Lung microvascular endothelial cell (primary cell): ENCODE results near the gene AJM1. TPM values are rescaled to one million over a fixed set of nuclear protein-coding genes. Genes with fewer than 3 reads are reported as not detected.

Experiments used
- DNase-seq, 2 donors: peaks; one replicate each; pipeline versions ENCODE4 v3.0.0 to v3.0.0-alpha.2; 2010; ENCODE audit warnings: low read depth in 2 of 2
- total RNA-seq: library from RNA; depleted of rRNA; stranded (reverse); fragments of >200 nt; gene quantifications from 2 replicates; pipeline ENCODE4 v1.2.1, GENCODE V29; 2014

The AJM1 gene
- total RNA-seq, 1 donor from 2014 or later, result 1.4 TPM

DNA sequence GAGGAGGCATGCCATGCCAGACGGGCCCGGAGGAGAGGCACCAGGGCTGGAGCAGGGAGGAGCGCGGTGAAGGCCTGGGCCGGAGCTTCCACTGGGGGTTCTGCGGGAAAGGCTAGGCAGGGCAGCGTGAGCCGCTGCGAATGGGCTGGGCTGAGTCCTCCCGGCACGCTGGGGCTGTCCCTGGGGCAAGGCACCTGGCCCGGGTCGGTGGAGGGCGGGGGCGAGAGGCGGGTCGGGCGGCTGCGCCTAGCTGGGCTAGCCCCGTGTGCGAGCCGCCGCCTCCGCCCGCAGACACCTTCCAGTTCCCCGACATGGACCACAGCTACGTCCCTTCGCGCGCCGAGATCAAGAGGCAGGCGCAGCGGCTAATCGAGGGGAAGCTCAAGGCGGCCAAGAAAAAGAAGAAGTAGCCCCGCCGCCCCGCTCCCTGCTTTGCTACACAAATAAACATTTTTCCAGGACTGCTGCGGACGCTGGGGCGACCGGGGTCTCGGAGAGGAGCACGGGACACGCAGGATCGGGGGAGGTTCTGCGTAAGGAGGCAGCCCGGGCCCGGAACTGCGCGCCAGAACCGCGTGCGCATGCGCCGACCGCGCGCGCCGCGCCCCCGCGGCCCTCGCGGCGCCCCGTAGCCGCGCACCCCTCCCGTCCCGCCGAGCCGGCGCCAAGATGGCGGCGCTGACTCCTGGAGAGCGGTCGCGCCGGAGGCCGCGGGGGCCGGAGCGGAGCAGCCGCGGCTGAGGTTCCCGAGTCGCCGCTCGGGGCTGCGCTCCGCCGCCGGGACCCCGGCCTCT, 34.8 kb upstream of the AJM1 start, which contains the start of gene RABL6:
RABL6 (plus strand) TSS at position 668 of the 794 bp plus-strand sequence. CDS start 249 bp downstream, outside the sequence.
- peak; percentile 80 to 82 for DNase-seq

DNA sequence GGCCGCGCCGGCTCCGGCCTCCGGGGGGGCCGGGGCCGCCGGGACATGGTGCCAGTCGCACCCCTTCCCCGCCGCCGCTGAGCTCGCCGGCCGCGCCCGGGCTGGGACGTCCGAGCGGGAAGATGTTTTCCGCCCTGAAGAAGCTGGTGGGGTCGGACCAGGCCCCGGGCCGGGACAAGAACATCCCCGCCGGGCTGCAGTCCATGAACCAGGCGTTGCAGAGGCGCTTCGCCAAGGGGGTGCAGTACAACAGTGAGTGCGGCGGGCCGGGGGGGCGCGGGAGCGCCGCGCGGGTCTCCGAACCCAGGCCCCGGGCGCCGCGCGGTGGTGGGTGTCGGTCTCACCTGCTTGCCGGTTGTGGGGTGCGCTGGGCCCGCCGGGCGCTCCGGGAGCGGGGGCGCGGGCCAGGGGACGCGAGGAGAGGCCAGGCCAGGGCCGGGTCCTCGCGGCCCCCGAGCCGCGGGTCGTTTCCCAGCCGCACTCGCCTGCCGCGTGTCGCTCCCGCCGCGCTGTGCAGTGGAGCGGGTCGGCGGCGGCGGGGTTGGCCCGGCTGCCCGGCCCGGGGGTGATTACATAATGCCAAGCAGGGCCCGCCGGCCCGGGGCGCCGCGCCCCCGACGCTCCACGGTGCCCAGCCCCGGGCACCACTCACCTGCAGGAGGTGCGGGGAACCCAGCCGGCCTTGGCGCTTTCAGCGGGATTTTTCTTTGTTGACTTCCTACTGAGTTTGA, 34.0 kb upstream of the AJM1 start:
- peak; percentile 28 to 40 for DNase-seq

DNA sequence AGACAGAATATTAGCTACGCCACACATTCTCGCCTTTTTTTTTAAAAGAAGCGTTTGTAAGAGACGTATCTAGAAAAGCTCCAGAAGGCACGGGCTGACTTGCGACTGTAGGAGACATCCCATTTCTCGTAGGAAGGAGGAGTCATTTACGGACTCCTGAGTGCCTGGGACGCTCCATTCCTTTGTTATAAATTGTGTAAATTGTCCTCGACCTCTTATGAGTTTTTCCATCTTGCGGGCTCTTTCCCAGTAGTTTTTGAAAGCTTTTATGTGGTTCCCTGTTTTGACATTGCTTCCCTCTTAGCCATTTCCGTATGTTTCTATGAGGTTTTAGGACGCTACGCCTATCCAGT, 33.5 kb upstream of the AJM1 start:
- DNase-seq, result peak in 1 of 2 donors; percentile 43

DNA sequence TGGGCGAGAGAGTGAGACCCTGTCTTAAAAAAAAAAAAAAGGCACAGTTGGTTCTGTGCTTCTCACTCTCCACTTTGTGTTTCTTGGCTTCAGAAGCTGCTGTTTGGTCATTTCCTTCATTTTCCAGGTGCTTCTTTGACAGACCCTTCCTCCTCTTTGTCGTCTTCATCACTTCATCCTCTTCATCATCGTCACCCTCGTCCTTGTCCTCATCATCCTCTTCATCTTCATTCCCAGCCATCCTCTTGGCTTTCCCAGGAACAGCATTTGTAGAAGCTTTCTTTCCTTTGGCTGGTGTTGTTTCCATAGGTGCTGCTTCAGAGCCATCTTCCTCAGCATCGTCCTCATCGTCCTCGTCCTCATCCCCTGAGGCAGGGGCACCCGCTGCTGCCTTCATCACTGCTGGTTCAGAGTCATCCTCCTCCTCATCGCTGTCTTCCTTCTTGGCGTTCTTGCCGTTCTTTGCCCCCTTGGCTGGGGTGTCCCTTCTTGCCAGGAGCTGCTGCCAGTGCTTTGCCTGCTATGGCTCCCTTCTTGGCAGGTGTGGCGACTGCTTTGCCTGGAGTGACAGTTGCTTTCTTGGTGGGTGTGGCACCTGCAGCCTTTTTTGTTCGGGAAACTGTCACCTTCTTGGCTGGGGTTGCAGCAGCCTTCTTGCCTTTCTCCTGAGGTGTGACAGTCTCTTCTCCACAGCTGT, 27.4 kb upstream of the AJM1 start:
- no peak for DNase-seq

DNA sequence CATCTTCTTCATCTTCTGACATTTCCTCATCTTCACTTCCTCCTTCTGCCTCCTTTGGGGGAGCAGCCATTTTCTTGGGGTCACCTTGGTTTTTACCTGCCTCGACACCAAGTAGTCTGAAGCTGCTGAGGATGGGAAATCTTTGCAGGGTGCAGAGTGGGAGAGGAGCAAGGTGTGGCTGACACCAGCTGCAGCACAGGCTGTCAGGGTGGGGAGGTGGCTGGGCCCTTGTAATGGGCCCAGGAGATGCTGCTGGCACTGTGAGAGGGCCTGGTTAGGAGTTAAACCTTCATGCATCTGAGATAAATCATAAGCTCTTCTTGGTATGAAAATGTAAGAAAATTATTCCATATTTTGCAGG, 26.9 kb upstream of the AJM1 start:
- no peak for DNase-seq

DNA sequence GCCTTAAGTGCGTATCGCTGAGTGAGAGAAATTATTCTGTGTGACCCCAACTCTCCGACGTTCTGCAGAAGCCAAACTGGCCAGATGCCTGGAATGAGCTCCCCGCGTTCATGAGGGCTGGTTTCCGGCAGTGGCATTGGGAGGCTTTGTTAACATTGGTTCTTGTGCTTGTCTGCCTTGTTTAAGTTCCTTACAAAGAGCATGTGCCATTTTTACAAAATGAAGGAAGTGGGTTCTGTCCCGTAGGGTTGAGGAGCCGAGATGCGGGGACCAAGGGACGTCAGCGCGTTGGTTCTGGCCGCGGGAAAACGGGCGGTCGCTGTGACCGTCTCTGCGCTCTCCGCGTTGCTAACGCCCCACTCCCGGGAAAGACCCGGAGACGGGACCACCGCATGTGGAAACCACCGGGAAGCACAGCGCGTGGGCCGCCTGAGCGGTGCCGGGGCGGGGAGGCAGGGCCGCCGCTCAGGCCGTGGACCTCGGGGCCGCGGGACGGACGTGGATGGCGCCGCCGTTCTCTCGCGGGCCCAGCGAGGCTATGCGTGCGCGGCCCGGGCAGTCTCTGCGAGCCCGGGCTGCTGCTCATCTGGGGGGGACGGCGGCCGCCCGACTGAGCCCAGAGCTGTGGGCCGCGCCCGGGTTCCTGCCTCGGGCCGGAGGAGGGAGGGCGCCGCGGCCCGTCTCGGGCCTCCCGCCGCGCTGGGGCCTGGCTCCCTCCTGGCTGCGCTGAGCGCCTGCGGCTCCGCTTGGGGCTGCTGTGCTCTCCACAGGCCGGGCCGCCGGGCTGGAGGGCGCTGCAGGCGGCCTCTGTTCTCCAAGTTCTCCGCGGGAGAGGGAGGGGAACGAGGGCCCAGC, 21.1 kb upstream of the AJM1 start:
- DNase-seq, result peak; percentile 43 to 53

DNA sequence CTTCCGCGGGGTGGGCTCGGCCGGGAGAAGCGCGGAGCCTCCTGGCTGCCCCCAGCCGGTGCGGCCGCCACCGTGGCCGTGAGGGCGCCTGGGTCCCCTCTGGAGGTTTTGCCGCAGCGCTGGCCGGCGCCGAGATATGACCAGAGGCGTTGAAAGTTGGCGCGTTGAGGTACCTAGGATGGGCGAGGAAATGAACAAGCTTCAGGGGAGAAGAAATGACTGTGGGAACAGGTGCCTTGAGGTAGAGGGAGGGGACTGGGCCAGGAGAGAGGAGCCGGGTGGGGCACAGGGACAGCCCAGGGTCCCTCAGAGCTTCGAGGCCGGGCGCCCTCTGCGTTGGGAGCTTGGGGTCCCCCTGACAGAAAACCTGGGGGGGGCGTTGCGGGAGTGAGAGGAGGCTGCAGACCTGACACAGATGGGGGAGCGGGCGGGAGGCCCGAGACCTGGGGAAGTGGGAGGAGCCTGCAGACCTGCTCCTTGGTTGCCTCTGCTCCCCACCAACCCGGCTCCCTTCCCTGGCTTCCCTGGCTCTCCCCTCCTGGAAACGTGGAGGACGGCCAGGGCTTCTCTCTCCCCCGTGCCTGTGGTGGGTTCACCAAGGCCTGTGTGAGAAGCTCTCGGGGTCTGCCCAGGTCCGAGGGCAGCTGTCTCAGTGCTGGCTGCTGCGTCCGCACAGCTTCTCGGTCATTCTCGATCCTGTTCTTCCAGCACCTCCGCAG, 20.3 kb upstream of the AJM1 start:
- DNase-seq, result no peak

DNA sequence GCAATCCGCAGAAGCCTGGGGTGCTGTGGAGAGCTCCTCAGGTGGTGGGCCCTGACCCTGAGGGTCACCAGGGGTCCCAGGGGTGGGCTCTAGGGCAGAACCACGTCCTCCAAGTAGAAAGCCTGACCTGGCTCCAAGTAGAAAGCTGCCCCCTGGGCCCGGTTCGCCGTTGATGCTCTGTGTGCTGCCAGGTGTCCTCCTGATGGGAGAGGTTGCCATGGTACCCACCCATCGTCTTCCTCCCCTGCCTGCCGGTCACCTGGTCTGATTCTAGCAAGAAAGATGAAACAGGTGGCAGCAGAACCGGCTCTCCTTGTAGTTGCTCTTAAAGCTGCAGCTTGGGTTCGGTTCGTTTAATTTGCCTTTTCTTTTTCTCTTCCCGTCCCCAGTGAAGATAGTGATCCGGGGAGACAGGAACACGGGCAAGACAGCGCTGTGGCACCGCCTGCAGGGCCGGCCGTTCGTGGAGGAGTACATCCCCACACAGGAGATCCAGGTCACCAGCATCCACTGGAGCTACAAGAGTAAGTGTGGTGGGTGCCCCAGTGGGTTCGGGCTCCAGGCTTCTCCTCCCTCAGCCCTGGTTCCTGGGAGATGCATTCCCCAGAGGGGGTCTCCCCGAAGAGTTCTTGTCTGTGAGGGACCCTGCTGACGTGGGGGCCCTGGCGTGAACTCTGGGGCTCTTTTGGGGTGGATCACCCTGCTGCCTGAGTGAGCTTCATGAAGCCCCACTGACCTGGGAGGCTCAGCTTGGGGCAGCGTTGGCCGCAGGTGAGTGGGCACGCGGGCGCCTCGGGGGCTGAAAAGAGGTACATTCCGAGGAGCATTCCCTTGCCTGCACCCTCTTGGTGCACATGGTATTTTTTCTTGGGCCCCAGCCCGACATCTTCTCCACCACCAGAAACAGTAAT, 18.9 kb upstream of the AJM1 start:
- DNase-seq, result no peak

DNA sequence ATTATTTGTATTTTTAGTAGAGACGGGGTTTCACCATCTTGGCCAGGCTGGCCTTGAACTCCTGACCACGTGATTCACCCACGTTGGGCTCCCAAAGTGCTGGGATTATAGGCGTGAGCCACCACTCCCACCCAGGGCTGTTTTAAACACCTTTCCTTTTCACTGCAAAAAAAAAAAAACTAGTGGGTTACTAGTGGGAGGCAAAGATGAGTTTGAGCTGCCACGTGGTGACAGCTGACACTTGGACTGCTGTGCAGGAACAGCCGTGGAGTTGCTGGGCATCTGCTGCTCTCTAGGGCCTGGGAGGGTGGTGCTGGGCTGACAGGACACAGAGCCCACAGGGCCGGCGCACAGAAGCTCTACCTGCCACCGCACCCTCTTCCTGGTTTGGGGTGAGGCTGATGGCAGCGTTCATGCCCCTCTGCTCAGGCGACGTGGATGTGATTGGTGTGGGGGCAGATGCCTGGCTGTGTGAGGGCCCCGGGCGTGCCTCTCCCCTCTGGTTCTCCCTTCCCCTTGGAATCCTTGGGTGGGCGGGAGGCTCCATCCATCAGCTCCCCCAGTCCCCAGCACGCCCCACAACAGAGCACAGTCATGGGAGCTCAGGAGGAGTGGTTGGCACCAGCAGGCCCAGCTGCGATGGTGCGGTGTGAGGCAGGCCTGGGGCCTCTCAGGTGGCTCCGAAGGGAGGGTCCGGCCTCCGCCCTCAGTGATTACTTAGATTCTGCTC, 17.6 kb upstream of the AJM1 start:
- DNase-seq, result no peak

DNA sequence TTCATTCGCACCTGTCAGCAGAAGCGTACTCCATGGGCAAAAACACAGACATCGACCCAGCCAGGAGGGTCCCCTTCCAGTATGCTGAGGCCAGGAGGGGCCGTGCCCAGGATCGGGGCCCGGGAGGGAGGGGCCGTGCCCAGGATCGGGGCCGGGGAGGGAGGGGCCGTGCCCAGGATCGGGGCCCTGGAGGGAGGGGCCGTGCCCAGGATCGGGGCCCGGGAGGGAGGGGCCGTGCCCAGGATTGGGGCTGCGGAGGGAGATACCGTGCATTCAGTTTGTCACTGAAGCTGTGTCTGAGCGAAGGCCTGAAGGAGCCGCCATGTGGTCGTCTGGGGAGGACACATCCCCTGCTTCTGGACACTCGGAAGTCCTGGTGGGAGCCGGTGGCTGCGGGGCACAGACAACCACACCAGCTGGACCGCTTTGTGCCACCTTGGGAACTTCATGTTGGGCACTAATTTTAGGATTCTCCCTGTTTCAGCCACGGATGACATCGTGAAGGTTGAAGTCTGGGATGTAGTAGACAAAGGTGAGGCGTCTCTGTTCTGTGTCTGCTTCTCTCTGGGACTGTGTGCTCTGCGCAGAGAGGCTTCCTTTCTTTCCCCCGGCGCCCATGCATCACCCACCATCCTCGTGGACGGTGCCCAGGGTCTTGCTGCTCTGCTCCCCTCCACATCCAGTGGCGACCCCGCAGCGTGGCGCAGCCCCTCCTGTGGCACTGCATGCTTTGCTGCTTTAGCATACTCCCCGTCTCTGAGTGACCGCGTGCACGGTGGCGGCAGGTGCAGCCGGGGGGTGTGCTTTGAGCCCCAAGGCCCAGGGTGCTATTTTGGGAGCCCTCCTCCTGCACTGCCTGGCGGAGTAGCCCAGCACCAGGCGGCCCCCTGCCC, 16.7 kb upstream of the AJM1 start:
- DNase-seq, result no peak

DNA sequence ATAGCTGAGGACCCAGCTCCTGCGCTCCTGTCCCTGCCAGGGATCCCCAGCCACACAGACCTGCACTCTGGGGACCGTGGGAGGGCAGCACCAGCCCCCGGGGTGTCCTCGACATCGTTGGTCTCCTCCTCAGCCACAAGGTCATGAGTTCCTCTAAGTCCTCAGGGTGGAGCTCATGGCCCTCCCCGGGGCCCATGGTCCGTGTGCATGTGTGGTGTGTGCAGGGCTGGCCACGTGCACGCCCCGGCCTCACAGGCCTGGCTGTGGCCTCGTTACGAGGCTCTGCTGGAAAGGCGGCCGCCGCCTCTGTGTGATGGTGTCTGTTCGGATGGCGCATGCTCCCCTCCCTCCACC, 16.1 kb upstream of the AJM1 start:
- no peak for DNase-seq

DNA sequence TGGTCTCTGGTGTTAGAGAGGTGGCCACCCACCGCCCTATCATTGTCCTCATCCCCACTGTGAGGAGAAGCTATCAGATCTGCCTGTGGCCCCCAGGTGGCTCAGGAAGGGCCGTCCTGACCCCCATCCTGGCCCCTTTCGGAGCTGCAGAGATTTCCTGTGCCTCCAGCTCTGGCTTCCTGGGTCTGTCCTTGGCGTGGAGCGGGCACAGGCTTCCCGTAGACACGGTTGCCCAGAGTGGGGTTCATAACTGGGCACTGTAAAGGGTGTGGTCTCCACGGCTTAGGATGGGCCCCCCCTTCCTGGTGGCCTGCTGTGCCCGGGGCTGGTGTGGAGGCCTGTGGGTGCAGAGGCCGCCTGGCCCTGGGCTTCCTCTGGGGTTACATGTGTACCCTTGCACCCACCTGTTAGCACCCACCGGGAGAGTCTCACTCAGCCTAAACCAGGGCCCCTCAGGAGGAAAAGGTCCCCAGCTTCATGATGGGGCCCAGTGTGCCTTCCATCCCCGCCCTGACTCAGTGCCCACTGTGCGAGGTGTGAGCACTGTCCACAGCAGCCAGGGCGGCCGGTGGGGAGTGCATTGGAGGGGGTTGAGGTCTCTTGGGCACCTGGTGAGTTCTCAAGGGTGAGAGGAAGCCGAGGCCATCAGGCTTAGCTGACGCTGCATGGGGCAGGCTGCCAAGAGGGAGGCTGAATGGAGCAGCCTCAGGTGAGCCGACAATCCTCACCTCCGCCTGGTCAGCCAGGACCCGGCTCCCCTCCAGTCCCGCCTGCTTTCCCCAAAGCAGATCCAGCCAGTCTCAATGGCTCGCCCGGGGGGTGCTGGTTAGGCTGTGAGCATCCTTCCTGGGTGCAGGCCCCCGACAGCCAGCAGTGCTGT, 15.3 kb upstream of the AJM1 start:
- DNase-seq, result no peak

DNA sequence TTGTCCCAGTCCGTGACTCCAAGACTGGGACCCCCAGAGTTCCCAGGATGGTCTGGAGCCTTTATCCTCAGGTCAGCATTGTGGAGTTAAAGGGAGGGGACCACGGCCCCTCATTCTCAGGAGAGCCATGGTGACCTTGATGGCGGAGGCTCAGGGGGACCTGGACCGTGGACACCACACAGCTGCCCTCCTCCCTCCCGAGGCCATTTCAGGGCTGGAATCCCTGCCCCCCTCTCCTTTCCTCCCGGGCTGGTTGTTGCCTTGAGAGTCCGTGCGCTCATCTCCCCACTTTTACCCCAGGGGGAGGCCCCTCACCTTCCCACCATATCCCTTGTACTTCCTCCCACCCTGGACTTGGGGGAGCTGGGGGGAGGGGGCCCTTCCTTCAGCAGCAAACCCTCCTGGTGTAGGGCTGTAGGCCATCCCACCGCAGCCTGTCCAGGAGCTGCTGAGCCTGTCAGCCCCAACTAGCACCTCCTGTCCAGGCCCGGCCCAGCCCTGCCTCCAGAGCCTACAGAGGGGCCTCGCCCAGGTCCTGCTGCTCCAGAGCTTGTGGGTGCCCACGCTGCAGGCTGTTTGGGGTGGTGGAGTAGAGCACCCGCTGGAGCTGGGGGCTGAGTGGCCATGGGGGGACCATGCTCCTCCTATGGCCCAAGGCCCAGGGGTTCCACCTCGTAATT, 14.3 kb upstream of the AJM1 start:
- no peak for DNase-seq

DNA sequence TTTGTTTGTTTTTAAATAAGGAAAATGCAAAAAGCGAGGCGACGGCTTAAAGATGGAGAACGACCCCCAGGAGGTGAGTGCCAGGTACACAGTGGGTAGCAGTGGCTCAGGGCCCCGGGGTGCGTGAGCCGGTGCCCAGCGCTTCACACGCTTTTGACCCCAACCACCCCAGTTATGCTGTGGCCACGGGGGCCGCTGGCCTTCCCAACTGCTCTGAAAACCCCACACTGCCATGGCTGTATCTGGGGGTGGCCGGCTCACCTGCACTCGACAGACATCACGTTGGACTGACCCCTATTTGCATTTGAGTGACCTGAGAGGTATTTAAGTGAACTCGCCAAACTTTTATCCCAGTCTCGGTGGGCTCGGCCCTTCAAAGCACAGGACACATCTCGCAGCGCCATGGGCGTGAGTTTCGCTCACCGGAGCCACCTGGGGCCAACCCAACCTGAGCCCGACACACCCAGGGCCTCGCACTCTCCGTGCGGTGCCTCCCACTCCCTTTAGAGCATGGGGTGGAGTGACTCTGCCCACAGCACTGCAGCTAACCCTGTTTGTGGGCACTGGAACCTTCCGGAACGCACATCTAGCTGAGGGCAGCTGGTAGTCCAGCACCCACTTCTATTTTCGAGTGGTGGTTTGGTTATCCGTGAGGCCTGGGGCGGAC, 13.7 kb upstream of the AJM1 start:
- no peak for DNase-seq

DNA sequence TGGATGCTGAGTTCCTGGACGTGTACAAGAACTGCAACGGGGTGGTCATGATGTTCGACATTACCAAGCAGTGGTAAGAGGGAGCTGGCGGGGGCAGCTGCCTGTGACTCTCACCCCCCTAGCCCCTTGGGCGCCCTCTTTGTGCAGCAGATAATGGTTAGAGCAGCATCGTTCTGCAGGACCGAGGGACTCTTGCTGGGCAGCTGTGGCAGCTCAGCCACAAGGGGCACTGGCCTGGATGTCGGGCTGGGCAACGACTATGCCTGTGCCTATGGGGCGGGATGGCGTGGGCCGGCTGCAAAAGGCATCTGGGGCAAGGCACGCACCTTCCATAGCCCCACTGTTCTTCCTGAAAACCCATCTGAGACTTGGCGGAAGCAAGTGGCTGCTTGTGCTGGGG, 12.9 kb upstream of the AJM1 start:
- no peak for DNase-seq
